NCI-H1417 treated with DMSO at 0.1 percent for 48 hours (cell line): ENCODE results near the gene NCLN.
"Not testable (repeated sequence)": the region's sequence is repeated elsewhere in the genome, so short reads cannot be mapped to it uniquely, and the experiment has no call there.

Experiments used
- DNase-seq: peaks from one replicate; lab custom pipeline; 2025; lab: John Stamatoyannopoulos, UW

NCLN gene

GRCh38 chr19:3198901-3199700 lies 13.4 kb downstream of the NCLN start:
- no peak for DNase-seq

DNA sequence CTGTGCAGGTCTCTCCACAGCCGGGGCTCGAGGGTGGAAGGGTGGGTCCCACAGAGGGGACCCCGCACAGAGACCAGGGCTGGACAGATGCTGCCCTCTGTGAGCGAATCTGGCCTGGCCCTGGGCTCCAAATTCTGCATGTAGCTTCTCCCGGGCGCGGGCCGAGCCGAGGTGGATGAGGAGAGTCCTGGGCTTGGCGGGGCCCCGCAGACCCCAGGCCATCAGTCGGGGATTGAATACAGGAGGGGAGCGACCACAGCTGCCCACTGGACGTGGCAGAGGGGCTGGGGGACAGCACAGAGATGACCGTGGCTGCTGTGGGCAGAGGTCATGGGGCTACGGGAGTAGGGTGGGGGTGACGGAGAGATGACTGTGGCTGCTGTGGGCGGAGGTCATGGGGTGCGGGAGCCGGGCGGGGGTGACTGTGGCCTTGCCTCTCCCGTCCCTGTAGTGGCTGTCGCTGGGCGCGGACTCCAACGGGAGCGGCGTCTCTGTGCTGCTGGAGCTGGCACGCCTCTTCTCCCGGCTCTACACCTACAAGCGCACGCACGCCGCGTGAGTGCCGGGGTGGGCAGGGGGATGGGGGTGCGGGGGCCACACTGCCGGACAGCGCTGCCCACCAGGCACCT lies 15.5 kb downstream of the NCLN start:
- DNase-seq: no peak

DNA sequence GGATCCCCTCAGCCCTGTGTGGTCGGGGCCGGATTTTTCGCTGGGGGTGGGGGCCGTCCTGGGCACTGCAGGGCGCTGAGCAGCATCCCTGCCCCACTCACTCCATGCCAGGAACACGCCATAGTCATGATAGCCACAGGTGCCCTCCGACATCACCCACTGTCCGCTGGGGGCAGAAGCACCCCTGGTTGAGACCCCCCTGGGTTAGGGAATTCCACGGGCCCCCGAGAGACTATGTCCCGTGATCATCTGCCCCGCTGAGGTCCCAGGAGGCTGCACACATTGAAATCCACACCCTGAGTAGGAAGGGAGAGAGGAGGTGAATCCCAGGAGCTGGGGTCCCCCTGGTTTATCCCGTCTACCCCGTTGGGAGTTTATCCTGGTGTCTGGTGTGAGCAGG lies 16.2 kb downstream of the NCLN start:
- DNase-seq: no peak

DNA sequence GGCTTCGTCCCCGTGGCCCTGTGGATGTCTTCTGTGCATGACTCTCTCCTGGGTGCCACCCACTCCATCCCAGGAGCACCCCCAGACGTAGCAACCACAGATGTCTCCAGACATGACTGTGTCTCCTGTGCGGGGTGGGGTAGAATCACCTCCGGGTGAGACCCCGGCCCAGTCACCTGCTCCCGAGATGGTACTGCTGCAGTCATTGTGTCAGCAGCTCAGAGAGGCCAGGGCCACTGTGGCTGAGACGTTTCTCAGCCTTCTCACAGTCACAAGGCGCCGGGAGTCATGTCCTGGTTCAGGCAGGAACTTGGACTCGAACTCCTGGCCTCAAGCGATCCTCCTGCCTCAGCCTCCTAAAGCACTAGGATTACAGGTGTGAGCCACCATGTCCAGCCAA lies 16.6 kb downstream of the NCLN start:
- no peak for DNase-seq

GRCh38 chr19:3202895-3203294 lies 17.2 kb downstream of the NCLN start:
- DNase-seq: not testable (repeated sequence)

- no peak for DNase-seq
These were observed 18.3 kb downstream of the NCLN start for GRCh38 chr19:3203805-3204645.

DNA sequence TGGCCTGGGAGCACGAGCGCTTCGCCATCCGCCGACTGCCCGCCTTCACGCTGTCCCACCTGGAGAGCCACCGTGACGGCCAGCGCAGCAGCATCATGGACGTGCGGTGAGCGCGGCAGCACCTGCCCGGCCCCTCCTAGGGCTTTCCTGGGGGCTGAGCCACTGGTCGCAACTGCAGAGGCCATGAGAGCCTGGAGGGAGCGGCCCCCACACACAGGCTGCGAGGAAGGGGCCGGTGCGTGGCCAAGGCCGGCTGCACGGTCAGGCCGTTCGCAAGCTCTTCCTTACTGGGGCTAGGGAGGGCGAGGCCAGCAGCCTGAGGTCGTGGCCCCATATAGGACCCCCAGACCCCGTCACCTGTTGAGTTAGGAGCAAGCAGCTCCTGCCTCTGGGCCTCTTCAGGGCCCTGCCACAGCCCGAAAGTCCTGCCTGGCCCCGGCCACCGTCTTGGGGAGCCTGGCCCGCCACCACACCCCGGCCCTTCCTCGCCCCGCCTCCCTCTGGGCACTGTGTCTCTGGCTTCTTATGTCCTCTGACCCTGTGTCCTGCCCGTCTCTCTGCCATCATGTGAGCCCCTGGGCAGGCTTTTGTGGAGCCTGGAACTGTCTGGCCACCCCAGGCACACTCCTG lies 19.0 kb downstream of the NCLN start:
- DNase-seq: no peak

DNA sequence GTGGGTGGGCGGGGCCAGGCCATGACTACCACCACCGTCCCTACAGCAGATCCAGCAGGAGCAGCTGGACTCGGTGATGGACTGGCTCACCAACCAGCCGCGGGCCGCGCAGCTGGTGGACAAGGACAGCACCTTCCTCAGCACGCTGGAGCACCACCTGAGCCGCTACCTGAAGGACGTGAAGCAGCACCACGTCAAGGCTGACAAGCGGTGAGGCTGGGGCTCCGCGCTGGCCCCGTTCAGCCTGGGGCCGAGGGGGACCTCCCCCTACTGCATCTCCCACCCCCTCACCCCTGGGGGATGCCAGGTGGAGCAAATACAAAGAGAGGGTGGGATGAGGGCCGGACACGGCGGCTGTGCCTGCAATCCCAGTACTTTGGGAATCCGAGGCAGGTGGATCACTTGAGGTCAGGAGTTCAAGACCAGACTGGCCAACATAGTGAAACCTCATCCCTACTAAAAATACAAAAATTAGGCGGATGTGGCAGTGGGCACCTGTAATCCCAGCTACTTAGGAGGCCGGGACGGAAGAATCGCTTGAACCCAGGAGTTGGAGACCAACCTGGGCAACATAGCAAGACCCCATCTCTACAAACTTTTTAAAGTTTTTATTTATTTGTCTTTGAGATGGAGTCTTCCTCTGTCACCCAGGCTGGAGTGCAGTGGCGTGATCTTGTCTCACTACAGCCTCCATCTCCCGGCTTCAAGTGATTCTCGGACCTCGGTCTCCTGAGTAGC lies 20.7 kb downstream of the NCLN start:
- DNase-seq: no peak

DNA sequence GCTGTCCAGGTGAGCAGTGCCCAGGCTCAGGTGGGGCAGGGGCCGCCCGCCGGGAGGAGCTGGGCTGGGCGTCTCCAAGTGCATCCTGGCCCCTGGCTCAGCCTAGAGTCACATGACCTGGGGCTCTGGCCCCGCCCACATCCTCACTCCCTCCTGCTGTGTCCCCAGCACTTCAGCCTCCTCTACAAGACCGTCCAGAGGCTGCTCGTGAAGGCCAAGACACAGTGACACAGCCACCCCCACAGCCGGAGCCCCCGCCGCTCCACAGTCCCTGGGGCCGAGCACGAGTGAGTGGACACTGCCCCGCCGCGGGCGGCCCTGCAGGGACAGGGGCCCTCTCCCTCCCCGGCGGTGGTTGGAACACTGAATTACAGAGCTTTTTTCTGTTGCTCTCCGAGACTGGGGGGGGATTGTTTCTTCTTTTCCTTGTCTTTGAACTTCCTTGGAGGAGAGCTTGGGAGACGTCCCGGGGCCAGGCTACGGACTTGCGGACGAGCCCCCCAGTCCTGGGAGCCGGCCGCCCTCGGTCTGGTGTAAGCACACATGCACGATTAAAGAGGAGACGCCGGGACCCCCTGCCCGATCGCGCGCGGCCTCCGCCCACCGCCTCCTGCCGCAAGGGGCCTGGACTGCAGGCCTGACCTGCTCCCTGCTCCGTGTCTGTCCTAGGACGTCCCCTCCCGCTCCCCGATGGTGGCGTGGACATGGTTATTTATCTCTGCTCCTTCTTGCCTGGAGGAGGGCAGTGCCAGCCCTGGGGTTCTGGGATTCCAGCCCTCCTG lies 21.9 kb downstream of the NCLN start:
- no peak for DNase-seq

DNA sequence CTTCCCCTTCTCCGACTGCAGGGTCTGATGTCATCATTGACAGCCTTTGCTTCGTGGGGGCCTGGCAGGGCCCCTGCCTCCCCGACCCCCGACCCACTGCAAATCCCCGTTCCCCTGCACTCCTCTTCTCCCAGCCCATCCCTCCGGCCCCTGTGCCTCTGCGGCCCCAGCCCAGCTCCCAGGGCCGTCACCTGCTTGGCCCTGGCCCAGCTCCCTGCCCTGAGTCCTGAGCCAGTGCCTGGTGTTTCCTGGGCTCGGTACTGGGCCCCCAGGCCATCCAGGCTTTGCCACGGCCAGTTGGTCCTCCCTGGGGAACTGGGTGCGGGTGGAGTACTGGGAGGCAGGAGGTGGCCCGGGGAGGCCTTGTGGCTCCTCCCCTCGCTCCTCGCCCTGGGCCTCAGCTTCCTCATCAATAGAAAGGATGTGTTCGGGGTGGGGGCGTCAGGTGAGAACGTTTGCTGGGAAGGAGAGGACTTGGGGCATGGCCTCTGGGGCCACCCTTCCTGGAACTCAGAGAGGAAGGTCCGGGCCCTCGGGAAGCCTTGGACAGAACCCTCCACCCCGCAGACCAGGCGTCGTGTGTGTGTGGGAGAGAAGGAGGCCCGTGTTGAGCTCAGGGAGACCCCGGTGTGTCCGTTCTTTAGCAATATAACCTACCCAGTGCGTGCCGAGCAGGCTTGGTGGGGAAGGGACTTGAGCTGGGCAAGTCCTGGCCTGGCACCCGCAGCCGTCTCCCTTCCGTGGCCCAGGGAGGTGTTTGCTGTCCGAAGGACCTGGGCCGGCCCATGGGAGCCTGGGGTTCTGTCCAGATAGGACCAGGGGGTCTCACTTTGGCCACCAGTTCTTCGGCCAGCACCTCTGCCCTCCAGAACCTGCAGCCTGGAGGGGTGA lies 22.8 kb downstream of the NCLN start:
- DNase-seq: no peak

DNA sequence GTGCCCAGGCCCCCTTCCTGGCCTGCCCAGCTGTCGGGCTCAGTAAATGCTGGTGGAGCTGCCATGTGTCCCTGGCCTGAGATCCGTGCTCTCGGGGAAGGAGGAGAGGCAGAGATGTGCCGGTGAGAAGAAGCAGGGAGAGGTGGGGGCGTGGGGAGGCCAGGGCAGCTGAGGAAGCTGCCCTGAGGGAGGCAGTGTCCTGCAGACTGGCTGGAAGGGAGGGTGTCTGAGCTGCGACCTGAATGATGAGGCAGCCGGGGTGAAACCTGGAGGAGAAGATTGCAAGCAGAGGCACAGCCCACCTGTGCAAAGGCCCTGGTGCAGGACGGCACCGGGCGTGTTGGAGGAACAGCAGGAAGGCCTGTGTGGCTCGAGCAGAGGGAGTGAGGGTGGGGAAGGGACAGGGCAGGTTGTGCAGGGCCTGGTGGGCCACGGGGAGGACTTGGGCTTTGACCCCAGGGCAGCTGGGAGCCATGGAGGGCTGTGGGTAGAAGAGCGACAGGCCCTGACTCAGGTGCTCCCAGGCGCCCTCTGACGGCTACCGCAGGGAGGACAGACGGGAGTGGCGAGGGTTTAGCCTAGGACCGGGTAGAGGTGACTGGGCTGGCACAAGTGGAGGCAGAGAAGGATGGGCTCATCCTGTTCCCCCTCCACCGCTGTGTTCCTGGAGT lies 24.8 kb downstream of the NCLN start:
- DNase-seq: no peak

GRCh38 chr19:3211191-3211590 lies 25.5 kb downstream of the NCLN start:
- DNase-seq: no peak

DNA sequence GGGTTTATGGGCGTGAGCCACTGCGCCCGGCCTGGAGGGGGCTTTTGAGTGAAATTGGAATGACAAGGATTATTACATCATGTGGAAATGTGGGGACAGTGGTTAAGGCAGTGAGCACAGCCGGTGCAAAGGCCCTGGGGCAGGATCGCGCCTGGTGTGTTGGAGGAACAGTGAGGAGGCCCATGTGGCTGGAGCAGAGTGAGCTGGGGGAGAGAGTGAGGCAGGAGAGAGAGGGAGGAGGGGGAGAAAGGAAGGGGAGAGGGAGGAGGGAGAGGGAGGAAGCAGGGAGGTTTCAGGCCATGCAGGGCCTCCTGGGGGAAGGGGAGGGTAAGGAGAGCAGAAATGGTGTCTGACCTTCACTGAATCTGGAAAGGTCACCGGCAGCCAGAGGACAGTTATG lies 27.4 kb downstream of the NCLN start:
- DNase-seq: no peak

- no peak for DNase-seq
These were observed 31.1 kb downstream of the NCLN start for GRCh38 chr19:3216874-3217273.

DNA sequence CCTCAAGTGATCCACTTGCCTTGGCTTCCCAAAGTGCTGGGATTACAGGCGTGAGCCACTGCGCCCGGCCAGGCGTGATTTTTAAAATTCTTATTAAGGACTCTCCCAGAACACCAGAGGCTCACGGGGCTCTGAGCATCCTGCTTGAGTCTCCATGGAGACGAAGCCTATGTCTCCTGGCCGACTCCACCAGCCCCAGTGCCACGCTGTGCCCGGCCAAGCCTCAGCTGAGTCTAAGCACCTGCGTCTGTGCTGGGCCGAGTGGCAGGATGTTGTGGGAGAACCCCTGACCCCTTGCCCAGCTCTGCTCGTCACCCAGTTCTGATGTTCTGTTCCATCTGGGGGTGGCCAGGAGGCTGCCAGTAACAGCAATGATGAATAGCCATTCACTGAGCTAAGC lies 34.8 kb downstream of the NCLN start:
- no peak for DNase-seq

DNA sequence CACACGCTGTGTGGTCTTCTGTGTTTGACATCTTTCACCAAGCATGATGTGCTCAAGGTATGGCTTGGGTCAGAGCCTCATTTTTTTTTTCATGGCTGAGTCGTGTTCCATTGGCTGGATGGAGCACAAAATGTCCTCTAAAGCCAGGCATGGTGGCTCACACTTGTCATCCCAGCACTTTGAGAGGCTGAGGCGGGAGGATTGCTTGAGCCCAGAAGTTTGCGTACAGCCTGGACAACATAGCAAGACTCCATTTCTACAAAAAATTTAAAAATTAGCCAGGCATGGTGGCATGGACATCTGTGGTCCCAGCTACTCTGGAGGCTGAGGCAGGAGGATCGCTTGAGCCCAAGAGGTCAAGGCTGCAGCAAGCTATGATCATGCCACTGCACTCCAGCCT lies 35.8 kb downstream of the NCLN start:
- not testable (repeated sequence) for DNase-seq

GRCh38 chr19:3222709-3223108 lies 37.0 kb downstream of the NCLN start:
- no peak for DNase-seq

- no peak for DNase-seq
These were observed 38.8 kb downstream of the NCLN start, which contains the start of gene CELF5 for GRCh38 chr19:3224346-3225168. TSS of gene CELF5 (plus strand) at chr19:3224661. CDS start at chr19:3224740, 79 bp downstream.
